Germinal center (tissue), 1 donor: Measurements from ENCODE around the gene HTRA3.
"Not testable (repeated sequence)": the region's sequence is repeated elsewhere in the genome, so short reads cannot be mapped to it uniquely, and the experiment has no call there.

ENCODE experiments used
- DNase-seq: peaks from one replicate; pipeline ENCODE4 v3.0.0; 2012; ENCODE audit warnings: mixed read lengths, low spot score

The HTRA3 gene

GRCh38 chr4:8328456-8328855, 58.9 kb downstream of the HTRA3 start:
- DNase-seq: no peak

GRCh38 chr4:8328866-8329559, 59.5 kb downstream of the HTRA3 start:
- DNase-seq: no peak

GRCh38 chr4:8329560-8329858, 60.0 kb downstream of the HTRA3 start:
- no peak for DNase-seq

- no peak for DNase-seq
Measured at GRCh38 chr4:8329859-8330761, 60.6 kb downstream of the HTRA3 start.

GRCh38 chr4:8330821-8331574, 61.4 kb downstream of the HTRA3 start:
- no peak for DNase-seq

- no peak for DNase-seq
Measured at GRCh38 chr4:8331575-8331955, 62.0 kb downstream of the HTRA3 start.

GRCh38 chr4:8332038-8332857, 62.7 kb downstream of the HTRA3 start:
- DNase-seq: no peak

GRCh38 chr4:8332891-8333331, 63.4 kb downstream of the HTRA3 start:
- DNase-seq: no peak

- DNase-seq: no peak
Measured at GRCh38 chr4:8333726-8334460, 64.3 kb downstream of the HTRA3 start.

- DNase-seq: no peak
Measured at GRCh38 chr4:8334786-8335460, 65.4 kb downstream of the HTRA3 start.

GRCh38 chr4:8335848-8336247, 66.3 kb downstream of the HTRA3 start:
- no peak for DNase-seq

GRCh38 chr4:8336412-8337075, 67.0 kb downstream of the HTRA3 start:
- DNase-seq: no peak

- DNase-seq: no peak
Measured at GRCh38 chr4:8338351-8338961, 68.9 kb downstream of the HTRA3 start.

- no peak for DNase-seq
Measured at GRCh38 chr4:8340781-8341241, 71.3 kb downstream of the HTRA3 start.

- DNase-seq: not testable (repeated sequence)
Measured at GRCh38 chr4:8341281-8341680, 71.7 kb downstream of the HTRA3 start.

- DNase-seq: no peak
Measured at GRCh38 chr4:8341691-8342090, 72.1 kb downstream of the HTRA3 start.

GRCh38 chr4:8342651-8343261, 73.2 kb downstream of the HTRA3 start:
- no peak for DNase-seq

- no peak for DNase-seq
Measured at GRCh38 chr4:8343262-8343966, 73.9 kb downstream of the HTRA3 start.
